Liver (tissue), 3 donors: ENCODE data around the gene BCL6B.

Experiments used
- CTCF ChIP-seq: fragments of 150-350 bp; IDR thresholded peaks from 2 replicates; pipeline ENCODE4 v1.5.1; 2017; ENCODE audit warnings: improper control_type of control experiment, low read depth, low read length; ENCODE audit not compliant: missing input control
- EGR1 ChIP-seq, 2 donors: IDR thresholded peaks; 2 replicates each; pipeline ENCODE4 v1.6.1; 2016 to 2018; ENCODE audit warnings: antibody characterized with exemption in 2 of 2, low read depth in 2 of 2
- GABPA ChIP-seq, 2 donors: IDR thresholded peaks in 1 of 2; conservative IDR thresholded peaks in 1 of 2; 2 replicates each; pipeline ENCODE4 v1.6.1; 2016; ENCODE audit warnings: antibody characterized with exemption in 2 of 2, mild to moderate bottlenecking in 1 of 2, moderate library complexity in 1 of 2
- HNF4A ChIP-seq, 2 donors: conservative IDR thresholded peaks; 2 replicates each; pipeline ENCODE4 v1.6.1; 2016; ENCODE audit warnings: antibody characterized with exemption in 2 of 2, mild to moderate bottlenecking in 2 of 2
- JUND ChIP-seq, 2 donors: IDR thresholded peaks; 2 replicates each; pipeline ENCODE4 v1.6.1; 2016; ENCODE audit warnings: antibody characterized with exemption in 2 of 2
- MAX ChIP-seq: IDR thresholded peaks from 2 replicates; pipeline ENCODE4 v1.6.1; 2016; ENCODE audit warnings: antibody characterized with exemption
- RAD21 ChIP-seq, 2 donors: IDR thresholded peaks; 2 replicates each; pipeline ENCODE4 v1.6.1; 2016; ENCODE audit warnings: antibody characterized with exemption in 2 of 2, mild to moderate bottlenecking in 2 of 2
- REST ChIP-seq: IDR thresholded peaks from 2 replicates; pipeline ENCODE4 v1.6.1; 2016; ENCODE audit warnings: antibody characterized with exemption, mild to moderate bottlenecking
- RXRA ChIP-seq, 2 donors: IDR thresholded peaks; 2 replicates each; pipeline ENCODE4 v1.6.1; 2017 to 2018; ENCODE audit warnings: antibody characterized with exemption in 2 of 2, mild to moderate bottlenecking in 1 of 2
- SP1 ChIP-seq: IDR thresholded peaks from 2 replicates; pipeline ENCODE4 v1.6.1; 2018; ENCODE audit warnings: antibody characterized with exemption, mild to moderate bottlenecking
- TAF1 ChIP-seq: conservative IDR thresholded peaks from 2 replicates; pipeline ENCODE4 v1.6.1; 2016; ENCODE audit warnings: antibody characterized with exemption, mild to moderate bottlenecking
- YY1 ChIP-seq: IDR thresholded peaks from 2 replicates; pipeline ENCODE4 v1.6.1; 2016; ENCODE audit warnings: antibody characterized with exemption, mild to moderate bottlenecking
- ZBTB33 ChIP-seq: IDR thresholded peaks from 2 replicates; pipeline ENCODE4 v1.6.1; 2016; ENCODE audit warnings: antibody characterized with exemption
- donor health status: healthy.
- donor health status: healthy.

- TF ChIP-seq CTCF = no peak
- TF ChIP-seq SP1 = peak; percentile 55
- no peak for TF ChIP-seq RAD21 (IDR thresholded peaks at IDR 0.05)
- TF ChIP-seq JUND (IDR thresholded peaks at IDR 0.05) = no peak
- TF ChIP-seq REST = no peak
- TF ChIP-seq EGR1 (IDR thresholded peaks at IDR 0.05; ENCODE audit: low read depth in 2 of 2) = no peak
- TF ChIP-seq RXRA (IDR thresholded peaks at IDR 0.05) = peak in 1 of 2 donors; percentile 19
- TF ChIP-seq HNF4A (conservative IDR thresholded peaks at IDR 0.05) = no peak
- TF ChIP-seq TAF1 = no peak
- TF ChIP-seq MAX = no peak
- no peak for TF ChIP-seq ZBTB33
- TF ChIP-seq YY1 = no peak
- TF ChIP-seq GABPA (IDR thresholded peaks at IDR 0.05 in 1 of 2, conservative IDR thresholded peaks at IDR 0.05 in 1 of 2) = no peak
Observed at GRCh38 chr17:7023576-7024401, 939 bp downstream of the BCL6B start.
